Esophagus muscularis mucosa (tissue), 4 donors: ENCODE results near the gene GDF9. TPM values are rescaled to one million over a fixed set of nuclear protein-coding genes. Genes with fewer than 3 reads are reported as not detected.

Experiments used
- DNase-seq: peaks from one replicate; pipeline ENCODE4 v3.0.0-alpha.2; 2017; ENCODE audit errors: extremely low spot score
- H3K27ac ChIP-seq, 4 donors: fragments of 200-600 bp; sonication (generic); replicated peaks in 1 of 4; 1 replicate in 3 of 4; 2 replicates in 1 of 4; pipeline ENCODE4 v1.5.1; 2016 to 2019; ENCODE audit warnings: mild to moderate bottlenecking in 1 of 4
- H3K27me3 ChIP-seq, 4 donors: fragments of 200-600 bp; sonication (generic); one replicate each; pipeline versions ENCODE4 v1.5.1 to v1.6.0; 2016 to 2019
- H3K36me3 ChIP-seq, 4 donors: fragments of 200-600 bp; sonication (generic); one replicate each; pipeline ENCODE4 v1.5.1; 2016 to 2019
- H3K4me1 ChIP-seq, 4 donors: fragments of 200-600 bp; sonication (generic); one replicate each; pipeline ENCODE4 v1.5.1; 2016 to 2019
- H3K4me3 ChIP-seq, 4 donors: fragments of 200-600 bp; sonication (generic); 1 replicate in 2 of 4; 2 replicates in 2 of 4; pipeline ENCODE4 v1.5.1; 2016 to 2019; ENCODE audit warnings: mild to moderate bottlenecking in 4 of 4, moderate library complexity in 1 of 4
- H3K9me3 ChIP-seq, 4 donors: fragments of 200-600 bp; sonication (generic); 1 replicate in 3 of 4; 2 replicates in 1 of 4; pipeline ENCODE4 v1.5.1; 2016 to 2019
- CTCF ChIP-seq, 3 experiments: fragments of 200-600 bp in 2 of 3; fragments of 450-650 bp in 1 of 3; sonication (generic) in 2 of 3; IDR thresholded peaks; one replicate each; pipeline ENCODE4 v1.5.1; 2017 to 2019; ENCODE audit warnings: antibody characterized with exemption in 3 of 3, mild to moderate bottlenecking in 2 of 3, moderate library complexity in 1 of 3
- EP300 ChIP-seq: sonication (generic); formaldehyde crosslinking; IDR thresholded peaks from one replicate; pipeline ENCODE4 v1.6.1; 2017; ENCODE audit warnings: antibody characterized with exemption
- POLR2A ChIP-seq: fragments of 450-650 bp; IDR thresholded peaks from one replicate; pipeline ENCODE4 v1.6.1; 2017; ENCODE audit warnings: antibody characterized with exemption, moderate library complexity, mild to moderate bottlenecking, low read depth
- POLR2AphosphoS5 ChIP-seq, 2 donors: sonication (generic); formaldehyde crosslinking; IDR thresholded peaks; one replicate each; pipeline ENCODE4 v1.6.1; 2017; ENCODE audit warnings: antibody characterized with exemption in 2 of 2
- WGBS: methylation state at CpG from one replicate; pipeline ENCODE4 v1.1.5; 2018; 5-methylcytosine and 5-hydroxymethylcytosine counted together
- intact Hi-C: fragments of 100-400 bp; cut with DNase I; formaldehyde crosslinking; loops from one replicate; pipeline ENCODE4 v1.15.1; 2023
- total RNA-seq, 4 donors: library from RNA; depleted of rRNA; stranded (reverse); fragments of >200 nt; gene quantifications; one replicate each; pipeline versions ENCODE4 v1.1.0 to v1.2.1, GENCODE V29; 2016

The GDF9 gene
- total RNA-seq = 1 to 10 TPM in 1 of 4 donors, under 1 TPM in 2, not detected in 1; under 0.01 to 1.4 (median 0.23) TPM

GRCh38 chr5:132866342-132867045 lies at the start of gene GDF9, which contains the start of gene UQCRQ:
TSS of gene GDF9 (minus strand) at chr5:132866469. CDS start at chr5:132864533, 1,936 bp downstream.
TSS of gene UQCRQ (plus strand) at chr5:132866642. CDS start at chr5:132866882, 240 bp downstream.
- Histone ChIP-seq H3K4me3 (peak within 1 kb of the TSS; percentile 70 to 91 (median 82)), H3K27ac (peak within 1 kb of the TSS; percentile 90 to 96 (median 92)), H3K36me3 (peaks cover 15 to 40% (median 34%) of the 10 kb centered on the region in 4 donors), H3K9me3 (no peaks in the 10 kb centered on the region), H3K4me1 (peaks cover 13 to 31% (median 21%) of the 10 kb centered on the region in 4 donors), H3K27me3 (no peaks in the 10 kb centered on the region)
- intact Hi-C loops = loop anchor here (5.0 kb wide), 1 partner anchor 34 kb away; the partner anchor contains the start of gene SHROOM1
- peak; percentile 98 for TF ChIP-seq POLR2AphosphoS5 (IDR thresholded peaks at IDR 0.05)
- no peak for TF ChIP-seq EP300
- TF ChIP-seq POLR2A = peak; percentile 86
- TF ChIP-seq CTCF (IDR thresholded peaks at IDR 0.05) = peak; percentile 18 to 38 (median 23)
- peak; percentile 98 for DNase-seq
- WGBS = 0% methylated on average over 35 of the region's 55 CpGs

- no peaks in the 10 kb centered on the region for H3K9me3 ChIP-seq
- H3K4me3 ChIP-seq = no peak overlapping the region
- peaks cover 7 to 74% (median 37%) of the 10 kb centered on the region in 4 donors for H3K36me3 ChIP-seq
- no peak for TF ChIP-seq CTCF (IDR thresholded peaks at IDR 0.05)
- TF ChIP-seq POLR2AphosphoS5 (IDR thresholded peaks at IDR 0.05) = no peak
- no peak for TF ChIP-seq EP300
- TF ChIP-seq POLR2A = no peak
- 100% methylated on average over 5 of the region's 5 CpGs for WGBS
- intact Hi-C loops = no loop called here
- H3K27me3 ChIP-seq = no peaks in the 10 kb centered on the region
- H3K27ac ChIP-seq = no peak overlapping the region
- H3K4me1 ChIP-seq = peaks cover 0 to 5% (median 0%) of the 10 kb centered on the region in 4 donors
- no peak for DNase-seq
These were observed 49.4 kb upstream of the GDF9 start for GRCh38 chr5:132915681-132916080.

GRCh38 chr5:132909702-132910101 lies 43.4 kb upstream of the GDF9 start:
- H3K9me3 ChIP-seq = no peaks in the 10 kb centered on the region
- H3K27me3 ChIP-seq = no peaks in the 10 kb centered on the region
- H3K36me3 ChIP-seq = peaks cover 7 to 34% (median 22%) of the 10 kb centered on the region in 4 donors
- intact Hi-C loops = no loop called here
- TF ChIP-seq CTCF (IDR thresholded peaks at IDR 0.05) (no peak), POLR2A (no peak), POLR2AphosphoS5 (IDR thresholded peaks at IDR 0.05) (no peak), EP300 (no peak)
- no peak overlapping the region for H3K27ac ChIP-seq
- 84% methylated on average over 1 of the region's 1 CpG for WGBS
- H3K4me1 ChIP-seq = peaks cover 0 to under 1% (median 0%) of the 10 kb centered on the region in 4 donors
- H3K4me3 ChIP-seq = no peak overlapping the region
- no peak for DNase-seq

GRCh38 chr5:132907161-132907560 lies 40.9 kb upstream of the GDF9 start:
- H3K27ac ChIP-seq = no peak overlapping the region
- 99% methylated on average over 2 of the region's 2 CpGs for WGBS
- H3K4me1 ChIP-seq = no peaks in the 10 kb centered on the region
- intact Hi-C loops = no loop called here
- no peak for DNase-seq
- H3K27me3 ChIP-seq = no peaks in the 10 kb centered on the region
- no peak overlapping the region for H3K4me3 ChIP-seq
- peaks cover 0 to 26% (median 17%) of the 10 kb centered on the region in 4 donors for H3K36me3 ChIP-seq
- no peak for TF ChIP-seq CTCF (IDR thresholded peaks at IDR 0.05)
- no peak for TF ChIP-seq EP300
- no peaks in the 10 kb centered on the region for H3K9me3 ChIP-seq
